SK-N-SH (cell line): ENCODE measurements around the gene KIFC3.

ENCODE experiments used
- CTCF ChIP-seq: fragments of 200-600 bp; sonication (generic); IDR thresholded peaks from 2 replicates; pipeline ENCODE4 v1.6.1; 2017; ENCODE audit warnings: antibody characterized with exemption, mild to moderate bottlenecking, moderate library complexity
- EZH2phosphoT487 ChIP-seq: fragments of 200-600 bp; sonication (generic); IDR thresholded peaks from 2 replicates; pipeline ENCODE4 v1.6.1; 2017; ENCODE audit warnings: low read depth, mixed run types, mild to moderate bottlenecking, antibody characterized with exemption, moderate library complexity, borderline replicate concordance
- FOXJ3 ChIP-seq: sonication (generic); formaldehyde crosslinking; IDR thresholded peaks from 2 replicates; pipeline ENCODE4 v1.5.1; 2020; ENCODE audit warnings: mild to moderate bottlenecking, missing genetic modification reagents
- JUND ChIP-seq: IDR thresholded peaks from 2 replicates; pipeline ENCODE4 v1.4.0; 2012
- MAX ChIP-seq: IDR thresholded peaks from 2 replicates; pipeline ENCODE4 v1.4.0; 2012; ENCODE audit warnings: low read depth
- POLR2AphosphoS5 ChIP-seq: IDR thresholded peaks from 2 replicates; pipeline ENCODE4 v1.6.1; 2012; ENCODE audit warnings: low read depth, low read length
- RFX5 ChIP-seq: IDR thresholded peaks from 2 replicates; pipeline ENCODE4 v1.6.1; 2012; ENCODE audit warnings: mild to moderate bottlenecking, improper control_type of control experiment, low read length
- RXRA ChIP-seq: IDR thresholded peaks from 2 replicates; pipeline ENCODE4 v1.4.0; 2012; ENCODE audit warnings: low read depth, mild to moderate bottlenecking, borderline replicate concordance
- SIN3A ChIP-seq: IDR thresholded peaks from 2 replicates; pipeline ENCODE4 v1.6.1; 2012; ENCODE audit warnings: low read depth, mild to moderate bottlenecking, low read length, moderate library complexity, borderline replicate concordance
- ZBTB33 ChIP-seq: IDR thresholded peaks from 2 replicates; pipeline ENCODE4 v1.4.0; 2012; ENCODE audit warnings: low read depth, borderline replicate concordance

- TF ChIP-seq CTCF (no peak), RXRA (no peak), JUND (no peak), MAX (no peak), RFX5 (no peak), POLR2AphosphoS5 (no peak), EZH2phosphoT487 (no peak), SIN3A (no peak), ZBTB33 (no peak), FOXJ3 (no peak)
Measured at GRCh38 chr16:57807968-57808528, 5.8 kb upstream of the KIFC3 start.
